Panc1 (cell line): Measurements from ENCODE around the gene SLC22A7.

Experiments
- POLR2AphosphoS5 ChIP-seq: IDR thresholded peaks from 2 replicates; pipeline ENCODE4 v1.6.1; 2012; ENCODE audit warnings: mild to moderate bottlenecking, low read depth, low read length, moderate library complexity
- SIN3A ChIP-seq: IDR thresholded peaks from 2 replicates; pipeline ENCODE4 v1.6.1; 2012; ENCODE audit warnings: low read depth, mild to moderate bottlenecking, low read length, moderate library complexity, borderline replicate concordance; ENCODE audit not compliant: insufficient read depth
- TCF7L2 ChIP-seq: IDR thresholded peaks from 2 replicates; pipeline ENCODE4 v1.6.1; 2011; ENCODE audit warnings: mild to moderate bottlenecking, low read depth, low read length, inconsistent platforms
- TF ChIP-seq, protein P1 (sequence below): fragments of 450-650 bp; IDR thresholded peaks from 2 replicates; pipeline ENCODE4 v1.5.1; 2017; ENCODE audit warnings: mild to moderate bottlenecking

DNA sequence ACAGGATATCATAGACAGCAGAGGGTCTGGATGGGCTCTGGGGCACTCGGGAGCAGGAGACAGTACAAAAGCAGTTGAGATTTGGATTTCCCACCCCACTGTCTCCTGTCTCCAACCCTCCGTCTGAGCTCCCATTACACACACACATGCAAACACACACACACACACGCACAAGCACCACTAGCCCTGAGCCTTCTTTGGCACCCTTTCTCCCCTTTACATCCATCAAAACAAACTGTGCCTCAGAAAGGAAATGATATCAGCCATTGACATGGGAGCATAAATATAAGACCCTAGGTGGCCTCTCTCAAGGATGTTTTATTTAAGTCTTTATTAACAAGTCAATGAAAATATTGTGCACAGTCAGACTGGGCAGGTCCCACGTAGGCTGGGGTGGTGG, 37.3 kb upstream of the SLC22A7 start:
- TF ChIP-seq, protein P1, sequence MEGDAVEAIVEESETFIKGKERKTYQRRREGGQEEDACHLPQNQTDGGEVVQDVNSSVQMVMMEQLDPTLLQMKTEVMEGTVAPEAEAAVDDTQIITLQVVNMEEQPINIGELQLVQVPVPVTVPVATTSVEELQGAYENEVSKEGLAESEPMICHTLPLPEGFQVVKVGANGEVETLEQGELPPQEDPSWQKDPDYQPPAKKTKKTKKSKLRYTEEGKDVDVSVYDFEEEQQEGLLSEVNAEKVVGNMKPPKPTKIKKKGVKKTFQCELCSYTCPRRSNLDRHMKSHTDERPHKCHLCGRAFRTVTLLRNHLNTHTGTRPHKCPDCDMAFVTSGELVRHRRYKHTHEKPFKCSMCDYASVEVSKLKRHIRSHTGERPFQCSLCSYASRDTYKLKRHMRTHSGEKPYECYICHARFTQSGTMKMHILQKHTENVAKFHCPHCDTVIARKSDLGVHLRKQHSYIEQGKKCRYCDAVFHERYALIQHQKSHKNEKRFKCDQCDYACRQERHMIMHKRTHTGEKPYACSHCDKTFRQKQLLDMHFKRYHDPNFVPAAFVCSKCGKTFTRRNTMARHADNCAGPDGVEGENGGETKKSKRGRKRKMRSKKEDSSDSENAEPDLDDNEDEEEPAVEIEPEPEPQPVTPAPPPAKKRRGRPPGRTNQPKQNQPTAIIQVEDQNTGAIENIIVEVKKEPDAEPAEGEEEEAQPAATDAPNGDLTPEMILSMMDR, result no peak
- TF ChIP-seq SIN3A (no peak), TCF7L2 (no peak), POLR2AphosphoS5 (no peak)
